GM19395 (cell line): ENCODE results near the gene BNIP3.
A peak's percentile ranks its signal among the peaks of the same experiment; 100 is the strongest.
"Not testable (repeated sequence)": the region's sequence is repeated elsewhere in the genome, so short reads cannot be mapped to it uniquely, and the experiment has no call there.

Experiments
- ATAC-seq: cut with Tn5 transposase; IDR thresholded peaks from one replicate; pipeline ENCODE4 v1.9.1; 2021; ENCODE audit warnings: mild to moderate bottlenecking, moderate library complexity; ENCODE audit not compliant: unreplicated experiment

The BNIP3 gene

DNA sequence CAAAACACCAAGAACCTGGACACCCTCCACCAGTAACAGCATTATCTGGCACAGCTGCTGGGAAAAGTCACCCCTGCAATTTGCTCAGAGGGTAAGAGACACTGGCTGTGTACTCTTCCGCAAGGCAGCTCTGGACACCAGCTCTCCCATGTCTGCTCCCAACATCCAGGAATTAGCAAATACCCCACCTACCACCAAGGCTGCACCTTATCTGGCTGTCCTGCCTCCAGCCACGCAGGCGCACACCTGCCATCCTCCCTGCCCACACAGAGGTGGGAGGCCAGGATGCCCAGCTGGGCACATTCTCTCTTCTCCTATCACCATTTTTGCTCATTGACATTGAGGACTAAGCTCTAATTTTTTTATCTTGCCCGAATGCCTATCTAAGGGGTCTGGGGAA lies 20.3 kb upstream of the BNIP3 start:
- no peak for ATAC-seq

DNA sequence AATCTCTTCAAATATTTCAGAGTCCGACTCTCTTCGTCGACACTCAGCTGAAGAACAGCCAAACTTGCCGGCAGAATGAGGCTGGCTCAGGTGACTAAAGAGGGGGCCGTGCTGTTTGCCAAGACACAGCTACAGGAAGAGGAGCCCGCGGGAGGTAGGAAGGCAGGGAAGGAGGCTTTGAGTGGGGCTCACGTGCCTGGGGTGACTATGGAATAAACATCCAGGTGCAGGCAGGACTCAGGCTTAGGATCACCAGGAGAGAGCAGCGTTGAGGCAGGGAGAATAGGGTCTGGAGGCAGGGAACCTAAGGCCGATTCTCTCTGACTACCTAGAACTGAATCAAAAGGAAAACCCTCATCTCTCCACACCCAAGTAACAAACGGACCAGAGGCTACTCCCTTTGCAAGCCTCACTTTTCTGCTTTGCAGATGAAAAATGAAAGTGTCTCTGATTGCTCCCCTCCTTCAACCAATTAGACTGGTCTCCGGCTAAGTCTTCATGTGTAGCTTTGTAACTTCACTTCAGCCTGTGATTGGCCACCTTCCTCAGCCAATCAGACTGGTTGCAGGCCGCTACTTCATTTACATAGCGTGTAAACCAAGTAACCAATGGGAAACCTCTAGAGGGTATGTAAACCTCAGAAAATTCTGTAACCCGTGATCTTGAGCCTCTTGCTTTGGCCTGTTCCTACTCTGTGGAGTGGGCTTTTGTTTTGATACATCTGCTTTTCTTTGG lies 19.7 kb upstream of the BNIP3 start:
- no peak for ATAC-seq

DNA sequence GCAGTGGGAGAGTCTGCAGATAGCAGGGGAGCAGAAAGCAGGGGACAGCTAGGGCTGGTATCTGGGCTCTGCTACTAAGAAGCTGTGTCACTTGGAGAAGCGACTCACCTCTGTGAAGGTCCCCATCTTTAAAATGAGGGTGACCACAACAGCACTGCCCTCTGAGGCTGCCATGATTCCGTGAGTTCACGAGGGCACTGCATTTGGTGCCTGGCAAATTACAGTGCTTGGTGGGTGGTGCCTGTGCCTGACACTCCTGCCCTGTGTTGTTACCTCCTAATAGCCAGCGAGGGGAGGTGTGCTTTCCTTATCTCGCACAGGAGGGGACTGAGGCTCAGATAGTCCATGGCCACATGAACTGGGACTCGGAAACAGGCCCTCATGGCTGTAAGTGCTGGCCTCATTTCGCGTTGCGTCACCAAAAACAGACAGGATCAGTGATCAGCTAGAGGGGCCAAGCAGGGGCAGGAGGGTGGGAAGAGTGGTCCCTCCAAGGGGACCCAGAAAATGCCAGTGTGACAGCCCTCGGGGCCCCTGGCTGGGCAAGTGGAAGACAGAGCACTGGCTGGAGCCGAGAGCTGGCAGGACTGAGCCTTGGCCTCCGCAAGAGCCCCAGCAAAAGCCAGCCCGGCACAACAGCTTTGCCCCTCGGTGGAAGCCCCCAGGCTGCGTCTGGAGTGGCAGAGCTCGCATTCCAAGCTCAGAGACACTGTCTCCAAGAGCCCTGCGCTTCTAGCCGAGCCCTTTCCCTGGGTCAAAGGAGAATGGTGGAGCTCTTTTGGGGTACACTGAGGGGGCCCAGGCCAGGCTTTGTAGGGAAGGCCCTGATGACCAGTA lies 17.3 kb upstream of the BNIP3 start:
- no peak for ATAC-seq

DNA sequence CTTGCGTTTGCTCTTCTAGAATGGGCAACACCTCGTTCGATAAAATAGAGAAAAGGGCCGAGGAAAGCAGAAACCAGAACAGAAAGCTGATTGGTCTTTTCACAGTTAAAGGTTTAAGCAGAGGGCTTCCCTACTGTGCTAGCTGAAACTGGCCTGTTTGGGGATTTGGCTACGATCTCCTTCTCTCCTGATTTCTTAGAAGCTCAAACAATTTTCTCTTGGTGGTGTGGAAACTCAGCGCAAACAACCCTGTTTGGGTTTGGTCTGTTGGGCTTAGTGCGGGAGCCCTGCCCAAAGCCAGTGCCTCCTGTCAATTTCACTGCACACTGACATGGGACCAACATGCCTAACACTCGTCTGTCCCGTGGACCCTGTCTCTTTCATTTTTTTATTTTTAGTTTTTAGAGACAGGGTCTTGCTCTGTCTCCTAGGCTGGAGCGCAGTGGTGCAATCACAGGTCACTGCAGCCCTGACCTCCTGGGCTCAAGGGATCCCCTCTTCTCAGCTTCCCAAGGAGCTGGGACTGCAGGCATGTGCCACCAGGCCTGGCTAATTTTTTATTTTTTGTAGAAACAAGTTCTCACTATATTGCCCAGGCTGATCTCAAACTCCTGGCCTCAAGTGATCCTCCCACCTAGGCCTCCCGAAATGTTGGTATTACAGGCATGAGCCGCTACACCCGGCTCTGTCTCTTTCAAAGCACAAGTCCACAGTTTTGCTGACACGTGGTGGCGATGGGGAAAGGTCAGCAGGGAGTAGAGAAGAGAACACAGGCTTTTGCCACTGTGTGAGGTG lies 16.5 kb upstream of the BNIP3 start:
- ATAC-seq, result no peak

DNA sequence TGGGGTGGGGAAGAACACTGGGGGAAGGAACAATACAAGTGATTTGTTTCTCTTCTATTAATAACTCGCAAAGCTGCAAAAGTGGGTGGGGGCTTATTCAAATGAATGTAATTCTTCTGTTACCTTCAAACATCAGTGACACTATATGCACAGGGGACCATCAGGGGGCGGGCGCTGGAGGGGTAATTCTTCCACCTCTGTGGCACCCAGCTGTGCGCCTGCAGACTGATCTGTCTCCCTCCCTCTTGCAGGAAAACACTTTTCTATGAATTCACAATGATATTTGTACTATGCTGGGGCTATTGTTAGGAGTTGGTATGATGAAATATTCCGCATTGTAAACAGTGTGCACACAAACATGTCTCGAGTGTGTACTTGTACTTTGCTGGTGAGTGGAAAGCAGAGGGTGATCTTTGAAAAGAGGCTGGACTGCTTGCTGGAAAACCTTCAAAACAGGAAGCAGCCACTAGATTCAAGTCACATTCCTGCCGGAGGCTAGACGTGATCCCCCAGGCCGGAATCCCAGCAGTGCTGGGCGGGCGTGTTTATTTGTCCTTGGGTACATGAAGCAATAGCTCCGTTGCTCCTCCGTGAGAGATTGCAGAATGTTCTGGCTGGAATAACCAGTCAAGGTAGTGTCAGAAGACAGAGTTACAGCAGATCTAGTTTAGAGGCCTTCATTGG lies 15.8 kb upstream of the BNIP3 start:
- no peak for ATAC-seq

DNA sequence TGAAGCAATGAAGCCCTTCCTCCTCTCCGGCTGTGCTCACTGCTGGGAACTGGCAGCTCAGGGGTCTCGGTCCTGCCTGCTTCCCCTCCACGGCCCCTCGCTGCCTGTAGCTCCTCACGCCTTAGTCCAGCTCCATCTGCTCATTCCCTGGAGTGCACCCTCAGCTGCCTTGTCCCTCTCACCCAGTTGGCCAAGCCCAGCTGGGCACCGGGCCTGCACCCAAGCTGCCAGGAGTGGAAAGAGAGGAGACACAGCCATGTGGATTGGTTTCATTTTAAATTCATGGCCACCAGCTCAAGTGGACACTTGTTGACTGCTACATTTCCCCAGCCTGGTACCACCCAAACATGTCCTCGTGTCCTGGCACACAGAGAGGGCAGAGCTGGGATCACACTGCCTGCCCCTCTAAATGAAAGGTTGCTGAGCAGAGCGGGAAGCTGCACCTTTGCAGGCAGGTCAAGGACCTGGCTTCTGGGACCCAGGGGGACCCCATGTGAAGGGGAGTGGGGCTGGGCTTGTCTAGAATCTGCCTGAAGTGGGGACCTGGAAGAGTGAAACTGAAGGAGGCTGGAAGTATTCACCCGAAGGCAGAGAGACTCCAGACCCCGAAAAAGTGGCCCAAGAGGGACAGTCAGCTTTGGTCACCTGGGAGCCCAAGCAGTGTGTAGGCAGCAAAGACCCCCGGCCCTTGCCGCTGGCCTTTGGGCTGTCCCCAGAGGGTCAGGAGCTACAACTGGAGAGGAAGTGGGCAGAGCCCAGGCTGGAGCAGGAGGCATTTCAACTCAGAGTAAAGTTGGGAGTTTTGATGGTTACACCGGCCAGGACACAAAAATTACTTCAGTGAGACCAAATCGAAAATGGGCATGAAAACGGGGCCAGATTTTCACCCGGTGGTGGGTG lies 15.0 kb upstream of the BNIP3 start:
- no peak for ATAC-seq

DNA sequence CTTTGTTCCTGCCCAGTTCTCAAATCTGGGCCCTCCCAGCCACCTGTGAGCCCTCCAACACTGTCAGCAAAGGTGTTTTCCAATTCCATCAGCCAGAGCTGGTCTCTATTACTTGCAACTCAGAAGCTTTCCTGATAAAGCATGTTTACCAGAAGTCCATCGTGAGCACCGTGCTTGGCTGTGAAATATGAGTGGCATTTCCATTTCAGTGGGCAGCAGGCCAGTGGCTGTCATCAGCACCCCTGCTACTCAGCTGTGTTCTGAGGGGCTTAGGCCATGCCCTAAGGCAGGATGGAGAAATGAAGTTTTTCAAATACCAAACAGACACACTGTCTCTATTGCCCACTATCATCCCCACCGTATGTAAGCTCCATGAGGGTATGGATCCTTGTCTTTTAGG lies 12.7 kb upstream of the BNIP3 start:
- ATAC-seq, result no peak

DNA sequence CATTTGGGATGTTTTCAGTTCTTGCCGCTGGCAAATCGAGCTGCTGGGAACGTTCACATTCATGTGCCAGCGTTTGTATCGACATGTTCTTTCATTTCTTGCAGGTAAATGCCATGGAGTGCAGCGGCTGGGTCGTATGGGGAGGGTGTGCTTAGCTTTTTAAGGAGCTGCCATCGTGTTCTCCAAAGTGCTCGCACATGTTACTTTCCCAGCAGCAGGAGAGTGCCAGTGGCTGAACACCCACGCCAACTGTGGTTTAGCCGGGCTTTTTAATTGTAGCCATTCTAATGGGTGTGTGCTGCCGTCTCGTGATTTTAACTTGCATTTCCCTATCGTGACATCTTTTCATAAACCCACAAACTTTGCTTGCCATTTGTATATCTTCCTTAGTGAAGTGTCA lies 11.6 kb upstream of the BNIP3 start:
- no peak for ATAC-seq

DNA sequence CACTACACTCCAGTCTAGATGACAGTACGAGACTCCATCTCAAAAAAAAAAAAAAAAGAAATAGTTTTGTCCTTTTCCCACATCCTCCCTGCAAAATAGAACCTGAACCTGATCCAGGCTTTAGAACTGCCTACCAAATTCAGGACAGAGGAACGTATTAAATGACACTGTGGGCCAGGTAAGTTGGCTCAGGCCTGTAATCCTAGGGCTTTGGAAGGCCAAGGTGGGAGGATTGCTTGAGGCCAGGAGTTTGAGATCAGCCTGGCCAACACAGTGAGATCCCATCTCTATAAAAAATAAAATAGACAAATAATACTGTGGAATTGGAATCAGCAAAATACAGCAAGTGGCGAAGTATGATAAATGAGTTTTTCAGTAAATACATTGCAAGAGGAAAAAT lies 10.0 kb upstream of the BNIP3 start:
- no peak for ATAC-seq

DNA sequence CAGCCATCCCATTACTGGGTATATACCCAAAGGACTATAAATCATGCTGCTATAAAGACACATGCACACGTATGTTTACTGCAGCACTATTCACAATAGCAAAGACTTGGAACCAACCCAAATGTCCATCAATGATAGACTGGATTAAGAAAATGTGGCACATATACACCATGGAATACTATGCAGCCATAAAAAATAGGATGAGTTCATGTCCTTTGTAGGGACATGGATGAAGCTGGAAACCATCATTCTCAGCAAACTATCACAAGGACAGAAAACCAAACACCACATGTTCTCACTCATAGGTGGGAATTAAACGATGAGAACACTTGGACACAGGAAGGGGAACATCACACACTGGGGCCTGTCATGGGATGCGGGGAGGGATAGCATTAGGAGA lies 6.1 kb upstream of the BNIP3 start:
- ATAC-seq, result not testable (repeated sequence)

DNA sequence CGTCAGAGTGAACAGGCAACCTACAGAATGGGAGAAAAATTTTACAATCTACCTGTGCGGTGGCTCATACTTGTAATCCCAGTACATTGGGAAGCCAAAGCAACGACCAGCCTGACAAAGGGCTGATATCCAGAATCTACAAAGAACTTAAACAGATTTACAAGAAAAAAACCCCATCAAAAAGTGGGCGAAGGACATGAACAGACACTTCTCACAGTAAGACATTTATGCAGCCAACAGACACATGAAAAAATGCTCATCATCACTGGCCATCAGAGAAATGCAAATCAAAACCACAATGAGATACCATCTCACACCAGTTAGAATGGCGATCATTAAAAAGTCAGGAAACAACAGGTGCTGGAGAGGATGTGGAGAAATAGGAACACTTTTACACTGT lies 5.6 kb upstream of the BNIP3 start:
- ATAC-seq, result not testable (repeated sequence)

DNA sequence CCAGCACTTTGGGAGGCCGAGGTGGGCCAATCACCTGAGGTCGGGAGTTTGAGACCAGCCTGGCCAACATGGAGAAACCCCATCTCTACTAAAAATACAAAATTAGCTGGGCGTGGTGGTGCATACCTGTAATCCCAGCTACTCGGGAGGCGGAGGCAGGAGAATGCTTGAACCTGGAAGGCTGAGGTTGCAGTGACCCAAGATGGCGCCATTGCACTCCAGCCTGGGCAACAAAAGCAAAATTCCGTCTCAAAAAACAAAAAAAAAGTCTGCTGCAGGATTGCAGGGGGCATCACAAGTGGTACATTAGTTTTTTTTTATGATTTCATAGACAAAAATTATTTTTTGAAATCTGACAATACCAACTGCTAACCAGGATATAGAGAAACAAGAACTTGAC lies 5.1 kb upstream of the BNIP3 start:
- ATAC-seq, result not testable (repeated sequence)

DNA sequence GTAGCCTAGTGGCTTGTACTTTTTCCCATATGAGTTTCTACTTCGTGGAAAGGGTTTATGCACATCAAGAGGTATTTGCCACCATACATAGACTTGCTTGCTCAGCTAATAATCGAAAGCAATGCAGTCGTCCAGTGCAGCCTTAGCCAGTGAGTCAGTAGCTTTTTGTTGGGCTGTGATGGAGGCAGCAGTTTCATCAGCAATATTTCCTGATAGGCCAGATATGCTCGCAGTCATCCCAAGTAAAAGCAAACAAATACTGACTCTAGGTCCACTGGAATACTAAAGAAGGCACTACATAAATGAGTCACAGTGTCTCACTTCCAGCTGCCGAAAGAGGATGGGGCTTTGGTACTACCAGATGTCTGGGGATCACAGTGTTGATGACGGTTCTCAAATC lies 2.1 kb upstream of the BNIP3 start:
- ATAC-seq, result no peak

DNA sequence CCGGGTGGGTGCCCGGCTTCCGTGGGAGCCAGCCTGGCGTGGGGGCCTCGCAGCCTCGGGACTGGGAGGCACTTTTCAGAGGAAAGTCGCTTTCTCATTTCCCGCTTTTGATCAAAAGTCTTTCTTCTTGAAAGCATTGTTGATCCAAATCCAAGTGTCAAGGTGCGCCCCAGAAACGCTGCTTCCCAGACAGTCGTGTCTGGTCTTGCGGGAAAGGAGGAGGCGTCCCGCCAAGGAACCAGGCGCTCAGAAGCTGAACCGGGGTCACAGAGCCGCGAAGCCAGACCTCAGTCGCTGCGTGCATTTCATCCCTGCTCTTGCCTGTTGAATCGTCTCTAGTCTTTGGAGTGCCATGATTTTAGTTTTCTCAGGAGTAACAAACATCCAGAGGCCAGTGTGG lies 1.1 kb upstream of the BNIP3 start:
- ATAC-seq, result no peak

DNA sequence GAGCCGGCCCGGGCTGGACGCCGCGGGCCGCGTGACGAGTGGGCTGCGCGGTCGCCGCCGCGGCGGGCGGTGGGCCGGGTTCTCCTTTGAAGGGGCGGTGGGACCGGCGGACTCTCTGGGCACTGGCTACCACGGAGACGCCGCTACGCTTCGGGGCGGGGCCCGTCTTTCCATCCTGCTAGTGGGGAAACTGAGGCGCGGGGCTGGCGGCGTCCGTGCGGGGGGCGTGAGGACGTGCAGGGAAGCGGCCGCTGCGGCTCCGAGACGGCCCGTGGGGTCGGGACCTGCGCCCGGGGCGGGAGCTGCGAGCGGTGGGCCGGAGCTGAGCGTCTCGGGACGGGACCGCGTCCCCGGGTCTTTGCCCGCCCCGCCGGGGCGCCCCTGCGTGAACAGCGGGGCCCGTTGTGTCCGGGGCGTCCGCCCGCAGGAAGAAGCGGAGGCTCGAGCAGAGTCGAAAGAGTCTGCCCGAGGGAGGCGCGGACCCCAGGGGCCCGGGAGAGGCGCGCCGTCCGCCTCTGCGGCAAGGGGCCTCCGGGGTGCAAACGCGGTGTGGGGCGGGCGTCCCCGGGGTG lies 548 bp upstream of the BNIP3 start:
- ATAC-seq, result peak; percentile 36

DNA sequence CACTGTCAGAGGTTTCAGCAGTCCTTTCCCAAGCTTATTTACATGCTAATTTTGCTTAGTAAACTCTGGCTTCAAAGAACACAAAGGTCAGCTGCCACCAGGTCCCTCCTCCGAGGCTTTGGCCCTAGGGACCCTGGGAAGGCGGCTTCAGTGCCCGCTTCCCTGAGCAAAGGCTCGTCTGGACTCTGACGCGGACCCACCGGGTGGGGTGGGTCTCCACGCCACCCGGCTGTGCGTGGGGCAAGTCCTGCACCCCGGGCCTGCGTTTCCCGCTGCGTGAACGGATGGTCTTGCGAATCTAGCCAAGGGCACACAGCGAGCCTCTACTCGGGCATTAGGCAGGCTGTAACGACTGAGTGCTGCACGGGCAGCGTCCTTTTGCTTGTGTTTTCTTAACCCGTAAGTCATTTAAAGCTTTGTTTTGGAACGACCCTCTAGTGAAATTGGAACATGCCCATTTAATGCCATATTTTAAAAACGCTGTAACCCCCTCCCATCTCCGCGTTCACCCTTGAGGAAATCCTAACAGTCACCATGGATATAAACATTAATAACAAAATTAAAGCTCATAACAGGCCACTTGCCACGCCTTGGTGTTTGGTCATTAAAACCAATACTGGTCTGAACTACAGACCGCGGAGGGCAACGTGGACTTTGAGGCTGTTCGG lies 828 bp downstream of the BNIP3 start:
- no peak for ATAC-seq

DNA sequence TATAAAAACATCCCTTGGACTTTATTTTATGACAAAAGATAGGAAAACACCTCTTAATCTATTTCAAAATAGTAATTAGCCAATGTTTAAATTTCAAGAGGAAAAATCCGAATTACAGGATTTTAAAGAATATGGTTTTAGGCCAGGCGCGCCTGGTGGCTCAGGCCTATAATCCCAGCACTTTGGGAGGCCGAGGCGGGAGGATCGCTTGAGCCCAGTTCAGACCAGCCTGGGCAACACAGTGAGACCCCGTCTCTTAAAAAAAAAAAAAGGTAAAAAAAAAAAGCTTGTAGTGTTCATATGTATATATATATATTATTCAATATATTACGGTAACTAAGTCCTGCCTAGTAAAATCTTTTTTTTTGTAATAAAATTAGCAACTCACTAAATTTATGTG lies 1.4 kb downstream of the BNIP3 start:
- no peak for ATAC-seq

DNA sequence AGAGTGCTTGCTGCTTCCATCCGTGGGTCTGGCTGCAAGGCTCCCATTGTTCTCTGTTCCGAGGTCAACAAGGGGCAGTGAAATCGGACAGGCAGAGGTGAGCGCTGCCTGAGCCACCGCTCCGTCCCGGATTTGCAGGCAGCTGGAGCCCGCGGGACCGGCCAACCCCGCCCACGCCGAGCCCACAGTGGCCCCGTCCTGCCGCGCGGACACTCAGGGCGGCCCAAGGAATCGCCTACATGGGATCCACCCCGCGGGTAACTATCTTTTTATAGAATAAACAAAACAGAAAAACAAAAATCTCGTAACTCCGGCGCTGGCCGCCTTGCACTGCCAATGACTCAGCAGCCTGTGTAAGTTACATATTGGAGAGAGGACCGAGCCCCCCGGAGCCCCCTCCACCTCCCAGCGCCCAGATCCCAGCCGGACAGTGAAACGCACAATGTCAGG lies 1.9 kb downstream of the BNIP3 start:
- no peak for ATAC-seq

DNA sequence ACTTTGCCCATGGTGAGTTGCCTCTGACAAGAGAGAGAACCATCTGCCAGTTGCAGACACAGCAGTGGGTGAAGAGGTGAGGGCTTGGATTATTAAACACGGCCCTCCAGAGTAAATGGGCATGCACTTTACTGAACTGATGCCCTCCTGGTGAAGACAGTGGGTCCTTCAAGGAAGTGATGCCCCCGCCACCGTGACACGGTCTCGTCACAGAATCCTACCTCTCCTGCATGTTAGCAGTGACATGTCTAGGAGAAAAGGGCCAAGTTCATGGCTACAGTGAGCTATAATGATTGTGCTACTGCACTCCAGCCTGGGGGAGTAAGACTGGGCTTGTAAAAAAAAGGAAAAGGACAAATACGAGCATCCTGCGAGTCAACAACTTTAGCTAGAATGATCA lies 2.4 kb downstream of the BNIP3 start:
- ATAC-seq, result no peak
